DOHH2 (cell line): ENCODE data around the gene NBPF19.
"Not testable (repeated sequence)": the region's sequence is repeated elsewhere in the genome, so short reads cannot be mapped to it uniquely, and the experiment has no call there.

Experiments used
- H3F3A ChIP-seq: fragments of 200-600 bp; sonication (generic), shearing (Covaris generic); 2 replicates; pipeline ENCODE4 v1.6.0; 2016; ENCODE audit warnings: antibody characterized with exemption, mild to moderate bottlenecking; ENCODE audit not compliant: control insufficient read depth, insufficient read depth
- H3K27ac ChIP-seq: fragments of 200-600 bp; sonication (generic); 2 replicates; pipeline ENCODE4 v1.5.1; 2014; ENCODE audit warnings: low read depth, mild to moderate bottlenecking, low read length, moderate library complexity
- H3K27me3 ChIP-seq: fragments of 200-600 bp; sonication (generic); 2 replicates; pipeline ENCODE4 v1.6.1; 2014; ENCODE audit warnings: mild to moderate bottlenecking, low read length, mixed read lengths; ENCODE audit not compliant: control insufficient read depth
- H3K36me3 ChIP-seq: fragments of 200-600 bp; sonication (generic); 2 replicates; pipeline ENCODE4 v1.6.1; 2014; ENCODE audit warnings: mild to moderate bottlenecking, low read length, moderate library complexity, mixed read lengths; ENCODE audit not compliant: control insufficient read depth
- H3K4me1 ChIP-seq: fragments of 200-600 bp; sonication (generic); 2 replicates; pipeline ENCODE4 v1.6.1; 2014; ENCODE audit warnings: mild to moderate bottlenecking, low read length, mixed read lengths; ENCODE audit not compliant: control insufficient read depth
- H3K4me2 ChIP-seq: fragments of 200-600 bp; sonication (generic); 2 replicates; pipeline ENCODE4 v1.6.0; 2014; ENCODE audit warnings: mild to moderate bottlenecking, low read length, moderate library complexity
- H3K4me3 ChIP-seq: fragments of 200-600 bp; sonication (generic); 2 replicates; pipeline ENCODE4 v1.5.1; 2014; ENCODE audit warnings: mild to moderate bottlenecking, low read length, mixed read lengths
- H3K79me2 ChIP-seq: fragments of 200-600 bp; sonication (generic); 2 replicates; pipeline ENCODE4 v1.6.1; 2014; ENCODE audit warnings: mild to moderate bottlenecking, low read length, mixed read lengths; ENCODE audit not compliant: control insufficient read depth
- H3K9me2 ChIP-seq: fragments of 200-600 bp; sonication (generic); replicated peaks from 2 replicates; pipeline ENCODE4 v1.6.1; 2014; ENCODE audit warnings: mild to moderate bottlenecking, low read length, mixed read lengths; ENCODE audit not compliant: control insufficient read depth
- H3K9me3 ChIP-seq: fragments of 200-600 bp; sonication (generic); 2 replicates; pipeline ENCODE4 v1.6.1; 2014; ENCODE audit warnings: antibody characterized with exemption, low read length, mixed read lengths; ENCODE audit not compliant: control insufficient read depth, insufficient read depth
- H4K20me1 ChIP-seq: fragments of 200-600 bp; sonication (generic); 2 replicates; pipeline ENCODE4 v1.6.0; 2014; ENCODE audit warnings: low read depth, mild to moderate bottlenecking, antibody characterized with exemption, low read length, moderate library complexity; ENCODE audit not compliant: control insufficient read depth, insufficient read depth

NBPF19 gene, protein sequence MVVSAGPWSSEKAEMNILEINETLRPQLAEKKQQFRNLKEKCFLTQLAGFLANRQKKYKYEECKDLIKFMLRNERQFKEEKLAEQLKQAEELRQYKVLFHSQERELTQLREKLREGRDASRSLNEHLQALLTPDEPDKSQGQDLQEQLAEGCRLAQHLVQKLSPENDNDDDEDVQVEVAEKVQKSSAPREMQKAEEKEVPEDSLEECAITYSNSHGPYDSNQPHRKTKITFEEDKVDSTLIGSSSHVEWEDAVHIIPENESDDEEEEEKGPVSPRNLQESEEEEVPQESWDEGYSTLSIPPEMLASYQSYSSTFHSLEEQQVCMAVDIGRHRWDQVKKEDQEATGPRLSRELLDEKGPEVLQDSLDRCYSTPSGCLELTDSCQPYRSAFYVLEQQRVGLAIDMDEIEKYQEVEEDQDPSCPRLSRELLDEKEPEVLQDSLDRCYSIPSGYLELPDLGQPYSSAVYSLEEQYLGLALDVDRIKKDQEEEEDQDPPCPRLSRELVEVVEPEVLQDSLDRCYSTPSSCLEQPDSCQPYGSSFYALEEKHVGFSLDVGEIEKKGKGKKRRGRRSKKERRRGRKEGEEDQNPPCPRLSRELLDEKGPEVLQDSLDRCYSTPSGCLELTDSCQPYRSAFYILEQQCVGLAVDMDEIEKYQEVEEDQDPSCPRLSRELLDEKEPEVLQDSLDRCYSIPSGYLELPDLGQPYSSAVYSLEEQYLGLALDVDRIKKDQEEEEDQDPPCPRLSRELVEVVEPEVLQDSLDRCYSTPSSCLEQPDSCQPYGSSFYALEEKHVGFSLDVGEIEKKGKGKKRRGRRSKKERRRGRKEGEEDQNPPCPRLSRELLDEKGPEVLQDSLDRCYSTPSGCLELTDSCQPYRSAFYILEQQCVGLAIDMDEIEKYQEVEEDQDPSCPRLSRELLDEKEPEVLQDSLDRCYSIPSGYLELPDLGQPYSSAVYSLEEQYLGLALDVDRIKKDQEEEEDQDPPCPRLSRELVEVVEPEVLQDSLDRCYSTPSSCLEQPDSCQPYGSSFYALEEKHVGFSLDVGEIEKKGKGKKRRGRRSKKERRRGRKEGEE (N-terminal part only)

DNA sequence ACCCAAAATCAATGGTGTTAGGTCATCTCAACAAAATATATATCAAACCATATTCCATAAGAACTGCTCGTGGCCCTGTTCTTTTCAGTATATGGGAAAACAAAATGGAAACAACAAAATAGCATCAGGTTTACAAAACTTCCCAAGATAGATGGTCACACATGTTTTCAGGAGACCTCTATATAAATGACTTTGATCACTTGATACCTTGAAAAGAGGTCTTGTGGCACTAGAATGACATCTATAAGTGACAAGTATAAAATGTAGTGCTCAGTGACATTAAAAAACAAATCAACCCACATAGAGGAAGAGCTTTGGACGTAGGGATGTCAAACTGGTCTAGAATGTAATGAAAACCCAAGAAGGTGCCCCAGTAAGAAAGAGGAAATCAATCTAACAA, at the start of gene NBPF19:
TSS of gene NBPF19 (plus strand) at position 301 of the 400 bp plus-strand sequence. CDS start 888 bp downstream, outside the sequence.
- not testable (repeated sequence) for H3F3A ChIP-seq, H3K9me2 ChIP-seq

GRCh38 chr1:149428317-149428716, 46.5 kb upstream of the NBPF19 start:
- H3F3A ChIP-seq, H4K20me1 ChIP-seq, H3K9me2 ChIP-seq, H3K4me2 ChIP-seq, H3K4me3 ChIP-seq, H3K36me3 ChIP-seq, H3K4me1 ChIP-seq, H3K27ac ChIP-seq, H3K79me2 ChIP-seq, H3K27me3 ChIP-seq, H3K9me3 ChIP-seq: not testable (repeated sequence)

More for the DNA sequence above, at the start of gene NBPF19:
- not testable (repeated sequence) for H3K4me1 ChIP-seq, H4K20me1 ChIP-seq, H3K4me2 ChIP-seq, H3K79me2 ChIP-seq, H3K27ac ChIP-seq, H3K9me3 ChIP-seq, H3K4me3 ChIP-seq, H3K27me3 ChIP-seq, H3K36me3 ChIP-seq

- H3K4me2 ChIP-seq, H4K20me1 ChIP-seq, H3K4me3 ChIP-seq, H3K9me3 ChIP-seq, H3K9me2 ChIP-seq, H3K27me3 ChIP-seq, H3K27ac ChIP-seq, H3F3A ChIP-seq, H3K79me2 ChIP-seq, H3K4me1 ChIP-seq, H3K36me3 ChIP-seq: not testable (repeated sequence)
These were observed 29.4 kb upstream of the NBPF19 start for GRCh38 chr1:149445451-149445850.

DNA sequence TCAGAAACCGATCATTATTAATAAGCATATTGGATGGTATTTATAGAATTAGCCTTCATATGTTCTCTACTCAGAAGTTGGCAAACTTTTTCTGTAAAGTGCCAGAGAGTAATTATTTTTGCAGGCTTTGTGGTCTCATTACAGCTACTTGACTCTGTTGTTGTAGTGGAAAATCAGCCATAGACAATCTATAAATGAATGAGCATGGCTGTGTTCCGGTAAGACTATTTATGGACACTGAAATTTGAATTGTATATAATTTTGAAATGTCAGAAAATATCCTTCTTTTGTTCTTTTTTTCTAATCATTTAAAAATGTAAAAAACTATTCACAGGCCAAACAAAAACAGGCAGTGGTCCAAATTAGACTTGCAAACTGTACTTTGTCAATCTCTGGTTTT, 22.6 kb upstream of the NBPF19 start:
- H3K9me3 ChIP-seq, H3K27me3 ChIP-seq, H3F3A ChIP-seq, H3K79me2 ChIP-seq, H3K4me1 ChIP-seq, H3K4me3 ChIP-seq, H3K27ac ChIP-seq, H3K4me2 ChIP-seq, H3K36me3 ChIP-seq, H3K9me2 ChIP-seq, H4K20me1 ChIP-seq: not testable (repeated sequence)

GRCh38 chr1:149452652-149453051, 22.2 kb upstream of the NBPF19 start:
- not testable (repeated sequence) for H3K4me2 ChIP-seq, H3K79me2 ChIP-seq, H3K27ac ChIP-seq, H3K27me3 ChIP-seq, H3K4me3 ChIP-seq, H3K9me2 ChIP-seq, H3F3A ChIP-seq, H3K36me3 ChIP-seq, H4K20me1 ChIP-seq, H3K4me1 ChIP-seq, H3K9me3 ChIP-seq

GRCh38 chr1:149558350-149558825, 83.5 kb downstream of the NBPF19 start:
- not testable (repeated sequence) for H3K27ac ChIP-seq

GRCh38 chr1:149561806-149562205, 87.0 kb downstream of the NBPF19 start:
- not testable (repeated sequence) for H3F3A ChIP-seq, H3K27ac ChIP-seq, H3K4me1 ChIP-seq, H3K9me3 ChIP-seq, H3K79me2 ChIP-seq, H3K27me3 ChIP-seq, H3K4me3 ChIP-seq, H3K9me2 ChIP-seq, H4K20me1 ChIP-seq, H3K4me2 ChIP-seq, H3K36me3 ChIP-seq

More at GRCh38 chr1:149558350-149558825, 83.5 kb downstream of the NBPF19 start:
- not testable (repeated sequence) for H3K79me2 ChIP-seq, H3F3A ChIP-seq, H4K20me1 ChIP-seq, H3K36me3 ChIP-seq, H3K9me3 ChIP-seq, H3K27me3 ChIP-seq, H3K9me2 ChIP-seq, H3K4me1 ChIP-seq
- peak overlapping the region; percentile 47 for H3K4me2 ChIP-seq
- H3K4me3 ChIP-seq = peak overlapping the region; percentile 63
